Non-pigmented ciliary epithelial cell (primary cell): ENCODE measurements around the gene GPC2.

Experiments
- DNase-seq: peaks from one replicate; pipeline ENCODE4 v3.0.0-alpha.2; 2010; ENCODE audit warnings: low read depth

GPC2 gene

GRCh38 chr7:100169147-100169850 is 7.9 kb downstream of the GPC2 start:
- DNase-seq, result no peak

GRCh38 chr7:100167912-100168323 is 9.3 kb downstream of the GPC2 start:
- no peak for DNase-seq

GRCh38 chr7:100166970-100167911 is 9.9 kb downstream of the GPC2 start:
- DNase-seq, result no peak

GRCh38 chr7:100166317-100166940 is 10.8 kb downstream of the GPC2 start:
- no peak for DNase-seq

GRCh38 chr7:100163871-100164270 is 13.3 kb downstream of the GPC2 start:
- no peak for DNase-seq

- no peak for DNase-seq
Measured at GRCh38 chr7:100163006-100163531, 14.1 kb downstream of the GPC2 start.

- DNase-seq, result no peak
Measured at GRCh38 chr7:100160067-100160466, 17.1 kb downstream of the GPC2 start.

GRCh38 chr7:100159099-100159623 is 18.0 kb downstream of the GPC2 start:
- no peak for DNase-seq

GRCh38 chr7:100158229-100159098 is 18.7 kb downstream of the GPC2 start, which contains the start of gene TRAPPC14:
TRAPPC14 (minus strand) TSS chr7:100158723; CDS start chr7:100158499, 224 bp downstream.
- no peak for DNase-seq

- DNase-seq, result no peak
Measured at GRCh38 chr7:100157334-100158228, 19.6 kb downstream of the GPC2 start.

GRCh38 chr7:100157069-100157333 is 20.2 kb downstream of the GPC2 start:
- no peak for DNase-seq

GRCh38 chr7:100156331-100157068 is 20.7 kb downstream of the GPC2 start:
- DNase-seq, result no peak

- DNase-seq, result no peak
Measured at GRCh38 chr7:100155553-100156317, 21.4 kb downstream of the GPC2 start.

GRCh38 chr7:100154651-100155491 is 22.3 kb downstream of the GPC2 start:
- DNase-seq, result no peak

- DNase-seq, result no peak
Measured at GRCh38 chr7:100153708-100154535, 23.3 kb downstream of the GPC2 start.

GRCh38 chr7:100152937-100153666 is 24.1 kb downstream of the GPC2 start:
- DNase-seq, result no peak
